GM12873 (cell line): ENCODE measurements around the gene P4HA3.

ENCODE experiments used
- TF ChIP-seq, protein P1 (sequence below): IDR thresholded peaks from 2 replicates; pipeline ENCODE4 v1.5.1; 2012; ENCODE audit warnings: low read depth, mild to moderate bottlenecking, moderate library complexity, low read length, control low read depth; ENCODE audit not compliant: insufficient read depth; ENCODE audit errors: missing control alignments

P4HA3 gene

DNA sequence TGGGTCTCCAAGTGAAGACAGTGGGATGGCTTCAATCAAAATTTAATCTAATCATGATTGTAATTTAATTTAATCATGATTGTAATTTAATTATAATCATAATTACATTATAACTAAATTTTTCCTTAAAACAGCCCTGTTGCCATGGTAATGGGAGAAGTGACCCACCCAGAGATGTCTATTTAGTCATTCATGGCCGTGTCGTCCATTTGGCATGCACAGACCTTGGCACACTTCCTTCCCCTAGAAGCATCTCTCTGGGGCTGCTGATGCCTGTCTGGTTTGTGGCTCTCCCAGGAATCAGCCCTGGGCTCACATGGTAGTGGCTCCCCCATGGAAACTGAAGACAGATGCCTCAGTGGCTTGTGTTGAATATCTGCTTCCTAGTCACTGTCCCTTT is 27.0 kb downstream of the P4HA3 start:
- TF ChIP-seq, protein P1, sequence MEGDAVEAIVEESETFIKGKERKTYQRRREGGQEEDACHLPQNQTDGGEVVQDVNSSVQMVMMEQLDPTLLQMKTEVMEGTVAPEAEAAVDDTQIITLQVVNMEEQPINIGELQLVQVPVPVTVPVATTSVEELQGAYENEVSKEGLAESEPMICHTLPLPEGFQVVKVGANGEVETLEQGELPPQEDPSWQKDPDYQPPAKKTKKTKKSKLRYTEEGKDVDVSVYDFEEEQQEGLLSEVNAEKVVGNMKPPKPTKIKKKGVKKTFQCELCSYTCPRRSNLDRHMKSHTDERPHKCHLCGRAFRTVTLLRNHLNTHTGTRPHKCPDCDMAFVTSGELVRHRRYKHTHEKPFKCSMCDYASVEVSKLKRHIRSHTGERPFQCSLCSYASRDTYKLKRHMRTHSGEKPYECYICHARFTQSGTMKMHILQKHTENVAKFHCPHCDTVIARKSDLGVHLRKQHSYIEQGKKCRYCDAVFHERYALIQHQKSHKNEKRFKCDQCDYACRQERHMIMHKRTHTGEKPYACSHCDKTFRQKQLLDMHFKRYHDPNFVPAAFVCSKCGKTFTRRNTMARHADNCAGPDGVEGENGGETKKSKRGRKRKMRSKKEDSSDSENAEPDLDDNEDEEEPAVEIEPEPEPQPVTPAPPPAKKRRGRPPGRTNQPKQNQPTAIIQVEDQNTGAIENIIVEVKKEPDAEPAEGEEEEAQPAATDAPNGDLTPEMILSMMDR: no peak

DNA sequence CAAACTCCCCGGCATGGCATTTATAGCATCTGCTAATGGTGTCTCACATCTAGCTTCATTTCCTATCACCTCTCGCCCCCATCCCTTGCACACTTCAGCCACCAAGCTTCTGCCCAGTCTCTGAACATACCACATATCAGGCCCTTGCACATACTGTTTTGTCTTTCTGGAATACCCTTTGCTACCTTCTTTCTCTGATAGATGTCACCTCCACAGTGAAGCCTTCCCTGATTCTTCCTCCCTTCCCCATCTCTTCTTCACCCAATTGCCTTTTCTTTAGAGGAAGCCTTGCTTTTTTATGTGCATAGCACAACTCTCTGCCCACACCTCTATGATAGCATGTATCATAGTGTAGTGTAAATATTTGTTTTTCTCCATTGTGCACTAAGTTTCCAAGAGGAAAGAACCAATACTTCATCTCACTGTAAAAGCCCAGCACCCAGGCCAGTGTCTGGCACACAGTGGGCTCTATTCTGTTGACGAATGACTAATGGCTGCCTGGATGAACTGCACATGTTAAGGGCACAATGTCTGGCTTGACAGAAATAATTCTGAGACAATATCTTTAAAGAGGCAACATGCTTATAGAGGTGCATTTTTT is 27.8 kb downstream of the P4HA3 start:
- TF ChIP-seq, protein P1: no peak

DNA sequence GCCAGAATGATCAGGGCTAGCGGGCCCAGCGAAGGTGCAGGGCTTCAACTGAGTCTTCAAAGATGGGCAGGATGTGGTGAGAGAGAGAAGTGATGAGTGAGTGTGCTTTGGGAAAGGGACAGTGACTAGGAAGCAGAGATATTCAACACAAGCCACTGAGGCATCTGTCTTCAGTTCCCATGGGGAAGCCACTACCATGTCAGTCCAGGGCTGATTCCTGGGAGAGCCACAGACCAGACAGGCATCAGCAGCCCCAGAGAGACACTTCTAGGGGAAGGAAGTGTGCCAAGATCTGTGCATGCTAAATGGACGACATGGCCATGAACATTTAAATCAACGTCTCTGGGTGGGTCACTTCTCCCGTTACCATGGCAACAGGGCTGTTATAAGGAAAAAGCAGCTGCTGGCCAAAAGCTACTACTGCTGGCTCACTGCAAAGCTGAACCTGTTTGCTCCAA is 28.5 kb downstream of the P4HA3 start:
- TF ChIP-seq, protein P1: no peak

DNA sequence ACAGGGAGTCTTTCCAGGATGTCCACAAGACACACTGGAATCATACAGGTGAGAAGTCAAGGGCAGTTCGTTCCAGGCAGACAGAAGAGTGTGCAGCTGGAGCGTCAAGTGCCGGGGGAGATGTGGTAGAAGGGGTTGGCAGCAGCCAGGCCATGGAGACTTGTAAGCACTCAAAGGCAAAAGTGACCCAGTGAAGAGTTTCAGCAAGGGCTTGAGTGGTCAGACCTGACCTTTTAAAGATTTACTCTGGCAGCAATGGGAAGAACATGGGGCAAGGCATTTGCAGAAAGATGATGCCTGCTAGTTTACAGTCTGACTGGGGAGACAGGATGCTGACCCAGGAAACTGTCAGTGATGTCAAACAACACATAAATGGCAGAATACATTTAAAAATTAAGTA is 29.0 kb downstream of the P4HA3 start:
- TF ChIP-seq, protein P1: no peak

DNA sequence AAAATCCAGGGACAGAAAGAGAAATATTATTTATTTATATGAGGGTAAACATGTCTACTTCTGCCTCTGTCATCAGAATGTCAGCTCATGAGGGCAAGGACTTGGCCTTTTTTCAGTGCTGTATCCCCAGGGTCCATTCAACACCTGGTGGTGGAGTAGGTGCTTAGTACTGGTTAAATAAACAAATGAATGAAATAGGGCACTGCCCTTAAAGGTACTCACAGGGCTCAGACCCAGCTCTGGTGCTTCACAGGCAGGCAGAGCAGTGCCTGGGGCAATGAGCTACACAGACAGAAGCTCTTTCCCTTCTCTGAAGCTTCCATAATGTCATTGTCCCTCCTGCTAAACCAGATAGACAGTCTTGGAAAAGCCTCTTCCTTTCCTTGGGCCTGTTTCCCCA is 30.9 kb downstream of the P4HA3 start:
- TF ChIP-seq, protein P1: no peak

DNA sequence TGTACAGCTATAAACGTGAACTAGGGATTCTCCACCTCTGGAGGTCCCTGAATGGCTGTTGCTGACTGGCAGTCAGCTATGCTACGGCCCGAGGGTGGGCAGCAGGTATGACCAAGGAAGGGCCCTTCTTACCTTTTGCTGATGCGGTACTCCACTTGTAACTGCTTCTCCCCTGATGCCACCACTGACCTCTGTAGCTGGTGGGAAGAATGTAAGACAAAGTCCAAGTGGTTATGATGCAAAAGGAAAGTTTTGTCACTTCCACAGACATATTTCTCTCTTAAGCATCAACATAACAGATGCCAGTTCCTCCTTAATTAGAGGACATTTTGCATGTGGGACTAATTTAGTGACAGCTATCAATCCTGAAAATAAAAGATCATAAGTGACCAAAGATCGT is 32.2 kb downstream of the P4HA3 start:
- TF ChIP-seq, protein P1: no peak

DNA sequence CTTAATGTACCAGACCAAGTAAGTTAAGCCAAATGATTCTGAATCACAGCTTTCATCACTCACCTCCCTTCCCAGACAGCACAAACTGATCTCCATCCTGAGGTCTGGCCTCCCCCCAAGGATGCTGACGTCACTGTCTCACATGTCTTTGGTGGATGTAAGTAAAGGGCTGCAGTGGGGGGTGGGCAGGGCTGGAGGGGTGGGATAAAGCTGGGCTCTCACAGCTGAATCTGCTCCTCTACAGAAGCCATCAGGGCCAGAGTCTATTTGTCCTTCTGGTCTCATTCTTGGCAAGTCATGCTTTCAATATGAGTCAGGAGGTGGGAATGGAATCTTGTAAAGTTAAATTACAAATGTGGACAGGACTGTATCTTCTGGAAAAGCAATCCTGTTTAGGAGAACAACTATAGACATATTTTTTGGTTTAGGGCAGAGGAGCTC is 32.7 kb downstream of the P4HA3 start:
- TF ChIP-seq, protein P1: no peak
